ENCODE measurements around the gene FNDC11.

DNA sequence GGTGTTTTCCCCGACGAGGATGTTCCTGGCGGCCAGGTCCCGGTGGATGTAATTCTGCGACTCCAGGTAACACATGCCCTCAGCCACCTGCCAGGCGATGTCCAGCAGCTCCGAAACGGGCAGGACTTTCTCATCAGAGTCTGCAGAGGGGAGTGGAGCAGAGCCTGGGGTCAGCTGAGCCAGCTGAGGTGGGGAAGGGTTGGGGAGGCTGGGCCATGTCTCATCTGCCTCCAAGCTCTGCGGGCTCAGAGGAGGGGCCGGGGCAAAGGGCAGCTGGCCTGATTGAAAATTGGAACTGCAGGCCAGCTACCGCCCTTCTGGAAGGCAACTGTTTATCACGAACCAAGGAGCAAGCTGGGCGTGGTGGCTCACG lies 23.2 kb upstream of the FNDC11 start:
- TF ChIP-seq, protein P1, sequence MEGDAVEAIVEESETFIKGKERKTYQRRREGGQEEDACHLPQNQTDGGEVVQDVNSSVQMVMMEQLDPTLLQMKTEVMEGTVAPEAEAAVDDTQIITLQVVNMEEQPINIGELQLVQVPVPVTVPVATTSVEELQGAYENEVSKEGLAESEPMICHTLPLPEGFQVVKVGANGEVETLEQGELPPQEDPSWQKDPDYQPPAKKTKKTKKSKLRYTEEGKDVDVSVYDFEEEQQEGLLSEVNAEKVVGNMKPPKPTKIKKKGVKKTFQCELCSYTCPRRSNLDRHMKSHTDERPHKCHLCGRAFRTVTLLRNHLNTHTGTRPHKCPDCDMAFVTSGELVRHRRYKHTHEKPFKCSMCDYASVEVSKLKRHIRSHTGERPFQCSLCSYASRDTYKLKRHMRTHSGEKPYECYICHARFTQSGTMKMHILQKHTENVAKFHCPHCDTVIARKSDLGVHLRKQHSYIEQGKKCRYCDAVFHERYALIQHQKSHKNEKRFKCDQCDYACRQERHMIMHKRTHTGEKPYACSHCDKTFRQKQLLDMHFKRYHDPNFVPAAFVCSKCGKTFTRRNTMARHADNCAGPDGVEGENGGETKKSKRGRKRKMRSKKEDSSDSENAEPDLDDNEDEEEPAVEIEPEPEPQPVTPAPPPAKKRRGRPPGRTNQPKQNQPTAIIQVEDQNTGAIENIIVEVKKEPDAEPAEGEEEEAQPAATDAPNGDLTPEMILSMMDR (IDR thresholded peaks at IDR 0.05), result no peak
- no peak for TF ChIP-seq POLR2A (IDR thresholded peaks at IDR 0.05)
